HCT116 (cell line): ENCODE measurements around the gene CTNND2. TPM values are rescaled to one million over a fixed set of nuclear protein-coding genes. Genes with fewer than 3 reads are reported as not detected.

Experiments
- ATAC-seq: fragments of 200-7000 bp; cut with Tn5 transposase; 2 replicates; pipeline ENCODE4 v1.9.1; 2020; ENCODE audit warnings: mild to moderate bottlenecking, moderate library complexity
- BruUV-seq: library from RNA; stranded (reverse); fragments of 400-500 nt; replicated peaks from 2 replicates; lab custom pipeline; 2021; lab: Mats Ljungman, UMichigan
- CTCF ChIA-PET: fragments of 300-600 bp; sonication (Branson Sonifier 250); formaldehyde crosslinking; loops from one replicate; lab custom pipeline; 2021; ENCODE audit warnings: antibody characterized with exemption; lab: Charles Lee
- POLR2A ChIA-PET: fragments of 300-600, 350-600 bp; sonication (Branson Sonifier 250); formaldehyde crosslinking; loops from one replicate; lab custom pipeline; 2021; ENCODE audit warnings: antibody characterized with exemption; lab: Charles Lee
- RAD21 ChIA-PET, 2 experiments: fragments of 300-600 bp; sonication (Branson Sonifier 250); formaldehyde crosslinking; loops; one replicate each; lab custom pipeline; 2023; ENCODE audit warnings: low total read pairs in 2 of 2; ENCODE audit not compliant: uncharacterized antibody in 2 of 2, unreplicated experiment in 2 of 2, low non-redundant PET in 1 of 2; lab: Charles Lee
- DNase-seq: peaks from one replicate; pipeline ENCODE4 v3.0.0-alpha.2; 2010; ENCODE audit warnings: low read depth, low spot score
- H2AFZ ChIP-seq: fragments of 200-600 bp; shearing (Covaris generic), sonication (generic); 2 replicates; pipeline ENCODE4 v1.6.1; 2017; ENCODE audit warnings: low read depth, mixed run types, mixed read lengths, antibody characterized with exemption, low read length; ENCODE audit not compliant: poor library complexity, severe bottlenecking
- H3K27ac ChIP-seq: 2 replicates; pipeline ENCODE4 v1.5.1; 2012; ENCODE audit warnings: low read depth, low read length
- H3K27me3 ChIP-seq: fragments of 200-600 bp; sonication (generic); 2 replicates; pipeline ENCODE4 v1.6.1; 2016; ENCODE audit warnings: mixed run types, low read length, mixed read lengths; ENCODE audit not compliant: insufficient read depth
- H3K36me3 ChIP-seq, 2 experiments: fragments of 200-500 bp in 1 of 2; fragments of 200-600 bp in 1 of 2; sonication (Bioruptor generic) in 1 of 2; sonication (generic) in 1 of 2; 2 replicates each; pipeline versions ENCODE4 v1.5.1 to v1.6.1; 2014 to 2016; ENCODE audit warnings: low read length in 2 of 2, inconsistent platforms in 1 of 2, mixed read lengths in 1 of 2, mixed run types in 1 of 2; ENCODE audit not compliant: insufficient read depth in 2 of 2, control insufficient read depth in 1 of 2
- H3K4me1 ChIP-seq, 2 experiments: fragments of 200-600 bp in 1 of 2; sonication (generic) in 1 of 2; 2 replicates each; pipeline versions ENCODE4 v1.5.1 to v1.6.1; 2012 to 2017; ENCODE audit warnings: low read length in 2 of 2, inconsistent platforms in 1 of 2, mild to moderate bottlenecking in 1 of 2, mixed read lengths in 1 of 2, mixed run types in 1 of 2, moderate library complexity in 1 of 2; ENCODE audit not compliant: insufficient read depth in 2 of 2, control insufficient read depth in 1 of 2
- H3K4me2 ChIP-seq: fragments of 200-600 bp; sonication (generic); 2 replicates; pipeline ENCODE4 v1.6.1; 2017; ENCODE audit warnings: mixed run types, low read length, mixed read lengths
- H3K4me3 ChIP-seq, 2 experiments: fragments of 200-600 bp in 1 of 2; sonication (generic) in 1 of 2; replicated peaks in 1 of 2; 2 replicates each; pipeline ENCODE4 v1.5.1; 2011 to 2016; ENCODE audit warnings: low read length in 2 of 2, control low read depth in 1 of 2, low read depth in 1 of 2, mild to moderate bottlenecking in 1 of 2, mixed read lengths in 1 of 2, mixed run types in 1 of 2
- H3K79me2 ChIP-seq: fragments of 200-600 bp; sonication (generic); 2 replicates; pipeline ENCODE4 v1.6.1; 2017; ENCODE audit warnings: mild to moderate bottlenecking, mixed run types, low read length, moderate library complexity, mixed read lengths; ENCODE audit not compliant: insufficient read depth
- H3K9ac ChIP-seq: fragments of 200-600 bp; sonication (generic); 2 replicates; pipeline ENCODE4 v1.6.1; 2016; ENCODE audit warnings: low read length, mixed read lengths
- H3K9me2 ChIP-seq: fragments of 200-600 bp; sonication (generic), shearing (Covaris generic); 2 replicates; pipeline ENCODE4 v1.6.1; 2017; ENCODE audit warnings: mixed run types, mild to moderate bottlenecking, moderate library complexity; ENCODE audit not compliant: insufficient read depth
- H3K9me3 ChIP-seq, 2 experiments: fragments of 200-500 bp in 1 of 2; fragments of 200-600 bp in 1 of 2; sonication (Bioruptor generic) in 1 of 2; sonication (generic) in 1 of 2; 2 replicates each; pipeline ENCODE4 v1.6.1; 2014 to 2017; ENCODE audit warnings: low read length in 2 of 2, mixed read lengths in 2 of 2, inconsistent platforms in 1 of 2, low read depth in 1 of 2, mild to moderate bottlenecking in 1 of 2, mixed run types in 1 of 2, moderate library complexity in 1 of 2; ENCODE audit not compliant: control insufficient read depth in 1 of 2, insufficient read depth in 1 of 2
- H4K20me1 ChIP-seq: fragments of 200-600 bp; sonication (generic), shearing (Covaris generic); 2 replicates; pipeline ENCODE4 v1.6.1; 2017; ENCODE audit warnings: mixed run types, mild to moderate bottlenecking, moderate library complexity; ENCODE audit not compliant: insufficient read depth
- CEBPB ChIP-seq: IDR thresholded peaks from 2 replicates; pipeline ENCODE4 v1.6.1; 2012; ENCODE audit warnings: low read depth
- CTCF ChIP-seq, 3 experiments: fragments of 200-600 bp in 1 of 3; sonication (generic) in 1 of 3; IDR thresholded peaks in 2 of 3; conservative IDR thresholded peaks in 1 of 3; 2 replicates each; pipeline ENCODE4 v1.5.1; 2012 to 2017; ENCODE audit warnings: low read depth in 2 of 3, low read length in 2 of 3, antibody characterized with exemption in 1 of 3, borderline replicate concordance in 1 of 3, control low read depth in 1 of 3, mild to moderate bottlenecking in 1 of 3, mixed read lengths in 1 of 3, mixed run types in 1 of 3, moderate library complexity in 1 of 3; ENCODE audit not compliant: insufficient read depth in 1 of 3
- JUND ChIP-seq: IDR thresholded peaks from 2 replicates; pipeline ENCODE4 v1.6.1; 2012
- MAX ChIP-seq: IDR thresholded peaks from 2 replicates; pipeline ENCODE4 v1.6.1; 2012
- POLR2A ChIP-seq: IDR thresholded peaks from 2 replicates; pipeline ENCODE4 v1.7.0; 2011; ENCODE audit warnings: borderline replicate concordance; ENCODE audit not compliant: insufficient read depth, insufficient read length; ENCODE audit errors: extremely low read depth
- POLR2AphosphoS5 ChIP-seq: IDR thresholded peaks from 2 replicates; pipeline ENCODE4 v1.6.1; 2011; ENCODE audit warnings: mild to moderate bottlenecking, low read depth, low read length, moderate library complexity
- RAD21 ChIP-seq: IDR thresholded peaks from 2 replicates; pipeline ENCODE4 v1.6.1; 2012; ENCODE audit warnings: low read depth, mild to moderate bottlenecking
- SIN3A ChIP-seq: IDR thresholded peaks from 2 replicates; pipeline ENCODE4 v1.6.1; 2012; ENCODE audit warnings: low read depth
- SP1 ChIP-seq: IDR thresholded peaks from 2 replicates; pipeline ENCODE4 v1.6.1; 2012; ENCODE audit warnings: low read depth
- SRF ChIP-seq: IDR thresholded peaks from 2 replicates; pipeline ENCODE4 v1.6.1; 2012; ENCODE audit warnings: low read depth
- YY1 ChIP-seq: IDR thresholded peaks from 2 replicates; pipeline ENCODE4 v1.6.1; 2011; ENCODE audit warnings: low read length, low read depth, moderate library complexity, mild to moderate bottlenecking; ENCODE audit not compliant: insufficient replicate concordance; ENCODE audit errors: extremely low read depth
- ZFX ChIP-seq: fragments of 450-650 bp; IDR thresholded peaks from 2 replicates; pipeline ENCODE4 v1.6.1; 2017
- ZNF274 ChIP-seq: fragments of 200-500 bp; sonication (Bioruptor generic); IDR thresholded peaks from 2 replicates; pipeline ENCODE4 v1.6.1; 2014; ENCODE audit warnings: mild to moderate bottlenecking, low read depth, low read length, inconsistent platforms
- intact Hi-C: fragments of 100-400 bp; cut with micrococcal nuclease; formaldehyde crosslinking; loops from 2 replicates; pipeline ENCODE4 v1.10.0; 2022
- total RNA-seq: library from RNA; stranded (reverse); gene quantifications from one replicate; pipeline ENCODE4 v1.2.1, GENCODE V29; 2021; ENCODE audit not compliant: unreplicated experiment
- TF ChIP-seq, protein P1 (sequence below): IDR thresholded peaks from 2 replicates; pipeline ENCODE4 v1.6.1; 2012; ENCODE audit warnings: low read depth

CTNND2 gene
- total RNA-seq, 1 experiment from 2014 or later: not detected

DNA sequence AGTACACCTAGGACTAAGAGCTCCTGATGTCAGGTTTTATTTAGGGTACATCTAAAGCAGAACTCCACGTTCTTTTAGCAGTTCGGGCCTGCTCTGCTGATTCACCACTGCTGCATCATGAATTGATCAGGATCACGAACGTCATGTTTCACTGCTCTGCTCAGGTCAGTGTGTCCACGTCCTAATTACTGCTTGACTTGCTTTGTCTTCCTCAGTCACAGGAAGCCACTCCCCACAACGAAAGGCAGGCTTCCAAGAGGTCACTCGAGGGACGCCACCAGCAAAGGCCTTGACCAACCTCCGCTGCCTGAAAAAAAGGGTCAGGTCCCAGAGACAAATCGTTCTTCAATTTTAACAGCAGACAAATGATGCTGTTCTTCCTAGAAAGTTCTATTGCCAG is 40.3 kb downstream of the CTNND2 start:
- no peak overlapping the region for H3K9ac ChIP-seq
- H3K27me3 ChIP-seq: no peaks in the 10 kb centered on the region
- H3K4me1 ChIP-seq: no peaks in the 10 kb centered on the region
- no peaks in the 10 kb centered on the region for H3K36me3 ChIP-seq
- no peaks in the 10 kb centered on the region for H4K20me1 ChIP-seq
- H3K9me2 ChIP-seq: no peaks in the 10 kb centered on the region
- H3K9me3 ChIP-seq: peaks cover 12 to 32% of the 10 kb centered on the region in 2 experiments; a peak in 2 of 4 replicates
- H2AFZ ChIP-seq: no peak overlapping the region
- ChIA-PET CTCF (no interaction called here), RAD21 (no interaction called here), POLR2A (no interaction called here)
- ATAC-seq (no peak), DNase-seq (no peak)
- BruUV-seq: no TSS peak
- no peak overlapping the region for H3K27ac ChIP-seq
- no peak overlapping the region for H3K4me2 ChIP-seq
- H3K4me3 ChIP-seq: no peak overlapping the region
- TF ChIP-seq YY1 (no peak), CTCF (IDR thresholded peaks at IDR 0.05 in 2 of 3, conservative IDR thresholded peaks at IDR 0.05 in 1 of 3; ENCODE audit: borderline replicate concordance in 1 of 3, insufficient read depth in 1 of 3, low read depth in 2 of 3, low read length in 2 of 3) (no peak), MAX (no peak), ZFX (no peak), SP1 (no peak), JUND (no peak), POLR2AphosphoS5 (no peak), CEBPB (no peak), POLR2A (no peak), ZNF274 (no peak), SIN3A (no peak), SRF (no peak), RAD21 (no peak)
- TF ChIP-seq, protein P1, sequence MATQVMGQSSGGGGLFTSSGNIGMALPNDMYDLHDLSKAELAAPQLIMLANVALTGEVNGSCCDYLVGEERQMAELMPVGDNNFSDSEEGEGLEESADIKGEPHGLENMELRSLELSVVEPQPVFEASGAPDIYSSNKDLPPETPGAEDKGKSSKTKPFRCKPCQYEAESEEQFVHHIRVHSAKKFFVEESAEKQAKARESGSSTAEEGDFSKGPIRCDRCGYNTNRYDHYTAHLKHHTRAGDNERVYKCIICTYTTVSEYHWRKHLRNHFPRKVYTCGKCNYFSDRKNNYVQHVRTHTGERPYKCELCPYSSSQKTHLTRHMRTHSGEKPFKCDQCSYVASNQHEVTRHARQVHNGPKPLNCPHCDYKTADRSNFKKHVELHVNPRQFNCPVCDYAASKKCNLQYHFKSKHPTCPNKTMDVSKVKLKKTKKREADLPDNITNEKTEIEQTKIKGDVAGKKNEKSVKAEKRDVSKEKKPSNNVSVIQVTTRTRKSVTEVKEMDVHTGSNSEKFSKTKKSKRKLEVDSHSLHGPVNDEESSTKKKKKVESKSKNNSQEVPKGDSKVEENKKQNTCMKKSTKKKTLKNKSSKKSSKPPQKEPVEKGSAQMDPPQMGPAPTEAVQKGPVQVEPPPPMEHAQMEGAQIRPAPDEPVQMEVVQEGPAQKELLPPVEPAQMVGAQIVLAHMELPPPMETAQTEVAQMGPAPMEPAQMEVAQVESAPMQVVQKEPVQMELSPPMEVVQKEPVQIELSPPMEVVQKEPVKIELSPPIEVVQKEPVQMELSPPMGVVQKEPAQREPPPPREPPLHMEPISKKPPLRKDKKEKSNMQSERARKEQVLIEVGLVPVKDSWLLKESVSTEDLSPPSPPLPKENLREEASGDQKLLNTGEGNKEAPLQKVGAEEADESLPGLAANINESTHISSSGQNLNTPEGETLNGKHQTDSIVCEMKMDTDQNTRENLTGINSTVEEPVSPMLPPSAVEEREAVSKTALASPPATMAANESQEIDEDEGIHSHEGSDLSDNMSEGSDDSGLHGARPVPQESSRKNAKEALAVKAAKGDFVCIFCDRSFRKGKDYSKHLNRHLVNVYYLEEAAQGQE: no peak
- intact Hi-C loops: no loop called here
- H3K79me2 ChIP-seq: no peaks in the 10 kb centered on the region
